Measurements from ENCODE around the gene PMFBP1.

The PMFBP1 gene

GRCh38 chr16:72172105-72173034 is at the start of gene PMFBP1:
TSS of gene PMFBP1 (minus strand) at chr16:72172155. CDS start at chr16:72171208, 947 bp downstream.
- DNase-seq: peak; percentile 95

- no peak for DNase-seq
These were observed 49.7 kb upstream of the PMFBP1 start for GRCh38 chr16:72221630-72222024.

- no peak for DNase-seq
These were observed 49.1 kb upstream of the PMFBP1 start for GRCh38 chr16:72220875-72221629.

- DNase-seq: no peak
These were observed 47.3 kb upstream of the PMFBP1 start for GRCh38 chr16:72219282-72219681.

- no peak for DNase-seq
These were observed 44.8 kb upstream of the PMFBP1 start for GRCh38 chr16:72216767-72217166.

GRCh38 chr16:72214821-72215220 is 42.9 kb upstream of the PMFBP1 start:
- no peak for DNase-seq

- DNase-seq: no peak
These were observed 39.2 kb upstream of the PMFBP1 start for GRCh38 chr16:72211110-72211509.

GRCh38 chr16:72210555-72210954 is 38.6 kb upstream of the PMFBP1 start:
- DNase-seq: no peak

GRCh38 chr16:72210072-72210471 is 38.1 kb upstream of the PMFBP1 start:
- no peak for DNase-seq

- DNase-seq: no peak
These were observed 34.3 kb upstream of the PMFBP1 start for GRCh38 chr16:72206299-72206698.

GRCh38 chr16:72203401-72203800 is 31.4 kb upstream of the PMFBP1 start:
- peak; percentile 74 for DNase-seq

- no peak for DNase-seq
These were observed 30.1 kb upstream of the PMFBP1 start for GRCh38 chr16:72202014-72202413.

GRCh38 chr16:72201387-72201786 is 29.4 kb upstream of the PMFBP1 start:
- DNase-seq: no peak

GRCh38 chr16:72199761-72200337 is 27.9 kb upstream of the PMFBP1 start:
- DNase-seq: no peak

- no peak for DNase-seq
These were observed 26.8 kb upstream of the PMFBP1 start for GRCh38 chr16:72198771-72199201.

- no peak for DNase-seq
These were observed 26.2 kb upstream of the PMFBP1 start for GRCh38 chr16:72198021-72198711.

GRCh38 chr16:72197545-72197944 is 25.6 kb upstream of the PMFBP1 start:
- DNase-seq: no peak

GRCh38 chr16:72195609-72196008 is 23.7 kb upstream of the PMFBP1 start:
- no peak for DNase-seq

- no peak for DNase-seq
These were observed 19.6 kb upstream of the PMFBP1 start for GRCh38 chr16:72191551-72191950.

GRCh38 chr16:72189865-72190371 is 18.0 kb upstream of the PMFBP1 start:
- no peak for DNase-seq

GRCh38 chr16:72188541-72188940 is 16.6 kb upstream of the PMFBP1 start:
- no peak for DNase-seq

- DNase-seq: no peak
These were observed 15.6 kb upstream of the PMFBP1 start for GRCh38 chr16:72187551-72187950.

GRCh38 chr16:72182976-72183375 is 11.0 kb upstream of the PMFBP1 start:
- DNase-seq: no peak

All from SIG-M5 (cell line).